ENCODE data around the gene CD22. TPM values are rescaled to one million over a fixed set of nuclear protein-coding genes. Genes with fewer than 3 reads are reported as not detected.

Gene CD22
- total RNA-seq, 2 experiments from 2014 or later: 2.0 to 2.6 TPM

DNA sequence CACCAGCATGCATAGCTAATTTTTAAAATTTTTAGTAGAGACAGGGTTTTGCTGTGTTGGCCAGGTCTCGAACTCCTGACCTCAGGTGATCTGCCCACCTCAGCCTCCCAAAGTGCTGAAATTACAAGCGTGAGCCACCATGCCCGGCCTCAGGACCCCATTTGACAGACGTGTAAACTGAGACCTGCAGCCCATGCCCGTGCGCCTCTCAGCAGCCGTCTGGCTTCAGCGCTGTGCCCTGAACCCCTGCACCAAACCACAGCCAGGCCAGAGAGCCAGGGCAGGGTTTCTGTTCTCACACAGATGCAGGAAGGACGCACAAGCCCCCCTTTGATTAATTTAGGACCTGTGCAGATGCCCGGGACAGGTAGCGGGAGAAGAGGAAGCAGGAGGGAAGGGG is 11.4 kb downstream of the CD22 start:
- H3K4me1 Mint-ChIP-seq (ENCODE audit: low read depth): no peaks in the 10 kb centered on the region
- DNase-seq: no peak
- H3K4me3 Mint-ChIP-seq: no peak overlapping the region
- CTCF ChIA-PET: interaction anchor here (1.0 kb wide), 1 partner anchor 170 kb away, joined by 3 read pairs; no protein-coding TSS in a partner anchor
- intact Hi-C loops (cut with micrococcal nuclease): no loop called here
- no peaks in the 10 kb centered on the region for H3K36me3 Mint-ChIP-seq (ENCODE audit: low read depth)
- H3K27ac Mint-ChIP-seq: no peak overlapping the region
- no peaks in the 10 kb centered on the region for H3K9me3 Mint-ChIP-seq
- H3K27me3 Mint-ChIP-seq (ENCODE audit: low read depth): no peaks in the 10 kb centered on the region

DNA sequence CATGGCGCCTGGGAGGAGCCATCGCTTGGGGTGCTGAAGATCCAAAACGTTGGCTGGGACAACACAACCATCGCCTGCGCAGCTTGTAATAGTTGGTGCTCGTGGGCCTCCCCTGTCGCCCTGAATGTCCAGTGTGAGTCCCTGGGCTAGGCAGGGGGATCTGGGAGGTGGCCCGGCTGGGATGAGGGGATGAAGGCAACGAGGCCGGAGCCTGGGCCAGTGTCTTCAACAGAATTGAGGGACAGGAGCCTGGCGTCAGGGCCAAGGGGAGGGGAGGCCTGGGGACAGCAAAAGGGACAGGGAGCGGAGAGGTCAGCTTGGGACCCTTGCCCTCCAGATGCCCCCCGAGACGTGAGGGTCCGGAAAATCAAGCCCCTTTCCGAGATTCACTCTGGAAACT is 12.0 kb downstream of the CD22 start:
- Mint-ChIP-seq H3K36me3 (ENCODE audit: low read depth) (no peaks in the 10 kb centered on the region), H3K27me3 (ENCODE audit: low read depth) (peaks cover 2% of the 10 kb centered on the region), H3K27ac (no peak overlapping the region), H3K9me3 (no peaks in the 10 kb centered on the region), H3K4me3 (no peak overlapping the region), H3K4me1 (ENCODE audit: low read depth) (peaks cover 4% of the 10 kb centered on the region)
- intact Hi-C loops (cut with micrococcal nuclease): no loop called here
- DNase-seq: no peak
- CTCF ChIA-PET: no interaction called here

DNA sequence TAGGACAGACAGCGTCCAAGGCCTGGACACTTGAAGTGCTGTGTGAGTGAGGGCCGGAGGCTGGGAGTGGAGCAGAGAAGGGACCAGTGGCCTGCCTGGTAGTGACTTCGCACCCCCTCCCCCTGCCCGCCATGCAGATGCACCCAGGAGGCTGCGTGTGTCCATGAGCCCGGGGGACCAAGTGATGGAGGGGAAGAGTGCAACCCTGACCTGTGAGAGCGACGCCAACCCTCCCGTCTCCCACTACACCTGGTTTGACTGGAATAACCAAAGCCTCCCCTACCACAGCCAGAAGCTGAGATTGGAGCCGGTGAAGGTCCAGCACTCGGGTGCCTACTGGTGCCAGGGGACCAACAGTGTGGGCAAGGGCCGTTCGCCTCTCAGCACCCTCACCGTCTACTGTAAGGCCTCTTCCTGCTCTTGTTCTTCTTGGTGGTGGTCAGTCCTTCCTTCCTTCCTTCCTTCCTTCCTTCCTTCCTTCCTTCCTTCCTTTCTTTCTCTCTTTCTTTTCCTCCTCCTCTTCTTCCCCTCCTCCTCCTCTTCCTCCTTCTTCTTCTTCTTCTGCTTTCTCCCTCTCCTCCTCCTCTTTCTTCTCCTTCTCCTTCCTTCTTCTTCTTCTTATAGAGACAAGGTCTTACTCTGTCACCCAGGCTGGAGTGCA is 12.7 kb downstream of the CD22 start:
- Mint-ChIP-seq H3K27ac (peak overlapping the region; percentile 43), H3K36me3 (ENCODE audit: low read depth) (no peaks in the 10 kb centered on the region), H3K4me1 (ENCODE audit: low read depth) (peaks cover 11% of the 10 kb centered on the region), H3K9me3 (no peaks in the 10 kb centered on the region), H3K27me3 (ENCODE audit: low read depth) (peaks cover 2% of the 10 kb centered on the region), H3K4me3 (no peak overlapping the region)
- intact Hi-C loops (cut with micrococcal nuclease): no loop called here
- CTCF ChIA-PET: no interaction called here
- no peak for DNase-seq

DNA sequence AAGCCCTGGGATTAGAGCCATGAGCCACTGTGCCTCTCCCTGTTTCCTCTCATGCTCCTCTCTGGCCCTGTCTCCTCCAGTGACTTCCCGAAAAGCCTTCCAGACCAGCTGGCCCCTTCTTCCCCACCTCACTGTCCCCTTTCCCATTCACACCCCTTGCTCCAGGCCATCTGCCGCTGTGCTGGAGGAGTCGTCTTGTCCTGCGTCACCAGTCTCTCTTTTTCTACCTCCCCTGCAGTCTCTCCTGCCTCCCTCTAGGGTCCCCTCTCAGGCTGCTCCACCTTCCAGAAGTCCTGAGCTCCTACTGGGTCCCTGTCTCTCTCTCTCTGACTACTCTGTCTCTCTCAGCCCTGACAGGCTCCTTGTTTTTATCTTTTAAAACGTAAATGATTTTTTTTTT is 13.4 kb downstream of the CD22 start:
- no peak overlapping the region for H3K4me3 Mint-ChIP-seq
- intact Hi-C loops (cut with micrococcal nuclease): no loop called here
- peaks cover 2% of the 10 kb centered on the region for H3K27me3 Mint-ChIP-seq (ENCODE audit: low read depth)
- no peaks in the 10 kb centered on the region for H3K36me3 Mint-ChIP-seq (ENCODE audit: low read depth)
- no peaks in the 10 kb centered on the region for H3K9me3 Mint-ChIP-seq
- DNase-seq: no peak
- no peak overlapping the region for H3K27ac Mint-ChIP-seq
- peaks cover 18% of the 10 kb centered on the region for H3K4me1 Mint-ChIP-seq (ENCODE audit: low read depth)
- CTCF ChIA-PET: interaction anchor here (0.7 kb wide), 1 partner anchor 466 kb away, joined by 3 read pairs; no protein-coding TSS in a partner anchor

DNA sequence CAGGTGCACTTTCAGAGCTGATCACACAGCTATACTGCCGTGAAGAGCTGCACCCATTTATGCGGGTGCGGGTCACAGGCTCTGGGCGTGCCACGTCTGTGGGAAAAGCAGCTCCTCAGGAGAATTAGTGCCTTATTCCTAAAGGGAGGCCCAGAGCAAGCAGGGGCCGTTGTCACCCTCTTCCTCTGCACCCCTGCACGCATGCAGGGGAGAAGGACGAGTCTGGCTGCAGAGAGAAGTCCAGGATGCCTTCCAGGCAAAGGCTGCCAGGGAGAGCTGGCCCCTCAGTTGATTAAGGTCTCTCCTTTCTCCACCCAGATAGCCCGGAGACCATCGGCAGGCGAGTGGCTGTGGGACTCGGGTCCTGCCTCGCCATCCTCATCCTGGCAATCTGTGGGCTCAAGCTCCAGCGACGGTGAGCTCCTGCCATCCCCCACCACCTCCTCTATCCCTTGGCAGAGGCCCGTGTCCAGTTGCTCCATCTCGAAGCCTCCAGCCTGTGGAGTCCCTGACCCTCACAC is 15.6 kb downstream of the CD22 start:
- Mint-ChIP-seq H3K27me3 (ENCODE audit: low read depth) (peaks cover 2% of the 10 kb centered on the region), H3K9me3 (no peaks in the 10 kb centered on the region), H3K4me3 (no peak overlapping the region), H3K27ac (no peak overlapping the region), H3K4me1 (ENCODE audit: low read depth) (peaks cover 32% of the 10 kb centered on the region), H3K36me3 (ENCODE audit: low read depth) (no peaks in the 10 kb centered on the region)
- no peak for DNase-seq
- CTCF ChIA-PET: interaction anchor here (1.8 kb wide), 1 partner anchor 12 kb away, joined by 8 read pairs; no protein-coding TSS in a partner anchor
- intact Hi-C loops (cut with micrococcal nuclease): no loop called here

DNA sequence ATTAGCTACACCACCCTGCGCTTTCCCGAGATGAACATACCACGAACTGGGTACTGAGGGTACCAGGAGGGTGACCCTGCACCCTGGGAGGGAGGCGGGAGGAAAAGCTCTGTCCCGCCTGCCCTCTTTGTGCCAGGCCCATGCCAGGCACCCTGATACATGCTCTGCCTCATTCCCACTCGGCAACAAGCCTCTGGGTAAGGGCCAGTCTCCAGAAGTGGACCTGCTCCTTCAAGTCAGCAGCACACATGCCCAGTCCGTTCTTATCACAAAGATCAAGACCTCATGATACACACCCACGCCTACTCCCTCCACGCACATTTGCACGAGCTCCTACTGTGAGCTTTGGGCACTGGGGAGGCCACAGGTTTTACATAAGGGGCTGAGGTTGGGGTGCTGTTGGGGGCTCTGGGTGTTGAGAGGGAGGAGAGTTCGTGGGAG is 16.7 kb downstream of the CD22 start:
- no peak for DNase-seq
- peak overlapping the region; percentile 20 for H3K4me3 Mint-ChIP-seq
- intact Hi-C loops (cut with micrococcal nuclease): loop anchor here (2.0 kb wide), 2 partner anchors 39 to 97 kb away; partner anchors contain the start of gene LSR
- peaks cover 32% of the 10 kb centered on the region for H3K4me1 Mint-ChIP-seq (ENCODE audit: low read depth)
- H3K27me3 Mint-ChIP-seq (ENCODE audit: low read depth): peaks cover 2% of the 10 kb centered on the region
- CTCF ChIA-PET: interaction anchor here (1.0 to 1.8 kb wide), 2 partner anchors 13 to 123 kb away, joined by 3 to 8 read pairs; no protein-coding TSS in a partner anchor
- H3K9me3 Mint-ChIP-seq: no peaks in the 10 kb centered on the region
- H3K27ac Mint-ChIP-seq: peak overlapping the region; percentile 98
- no peaks in the 10 kb centered on the region for H3K36me3 Mint-ChIP-seq (ENCODE audit: low read depth)

DNA sequence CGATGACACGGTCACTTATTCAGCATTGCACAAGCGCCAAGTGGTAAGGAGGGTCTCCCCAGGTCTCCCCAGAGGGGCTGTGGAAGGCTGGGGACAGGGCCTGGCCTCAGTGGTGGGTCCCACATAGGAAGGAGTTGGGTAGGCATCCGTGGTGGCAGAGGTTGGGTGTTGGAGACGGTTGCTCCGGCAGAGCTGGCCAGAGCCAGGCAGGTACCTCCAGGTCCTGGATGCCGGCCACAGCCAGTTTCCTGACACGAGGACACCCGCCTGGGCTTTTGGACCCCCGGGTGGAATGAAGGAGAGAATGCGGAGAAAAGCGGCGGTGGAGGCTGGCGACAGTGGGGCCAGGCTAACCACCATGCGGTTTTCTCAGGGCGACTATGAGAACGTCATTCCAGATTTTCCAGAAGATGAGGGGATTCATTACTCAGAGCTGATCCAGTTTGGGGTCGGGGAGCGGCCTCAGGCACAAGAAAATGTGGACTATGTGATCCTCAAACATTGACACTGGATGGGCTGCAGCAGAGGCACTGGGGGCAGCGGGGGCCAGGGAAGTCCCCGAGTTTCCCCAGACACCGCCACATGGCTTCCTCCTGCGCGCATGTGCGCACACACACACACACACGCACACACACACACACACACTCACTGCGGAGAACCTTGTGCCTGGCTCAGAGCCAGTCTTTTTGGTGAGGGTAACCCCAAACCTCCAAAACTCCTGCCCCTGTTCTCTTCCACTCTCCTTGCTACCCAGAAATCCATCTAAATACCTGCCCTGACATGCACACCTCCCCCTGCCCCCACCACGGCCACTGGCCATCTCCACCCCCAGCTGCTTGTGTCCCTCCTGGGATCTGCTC is 17.4 kb downstream of the CD22 start:
- Mint-ChIP-seq H3K36me3 (ENCODE audit: low read depth) (no peaks in the 10 kb centered on the region), H3K27me3 (ENCODE audit: low read depth) (peaks cover 2% of the 10 kb centered on the region), H3K4me3 (peak overlapping the region; percentile 46), H3K4me1 (ENCODE audit: low read depth) (peaks cover 32% of the 10 kb centered on the region), H3K27ac (peak overlapping the region; percentile 98), H3K9me3 (no peaks in the 10 kb centered on the region)
- DNase-seq: peak; percentile 87
- intact Hi-C loops (cut with micrococcal nuclease): loop anchor here (1.0 to 2.0 kb wide), 7 partner anchors 13 to 365 kb away; partner anchors contain the start of gene LSR
- CTCF ChIA-PET: interaction anchor here (1.0 to 1.3 kb wide), 2 partner anchors 122 to 149 kb away, joined by 3 to 6 read pairs; no protein-coding TSS in a partner anchor

DNA sequence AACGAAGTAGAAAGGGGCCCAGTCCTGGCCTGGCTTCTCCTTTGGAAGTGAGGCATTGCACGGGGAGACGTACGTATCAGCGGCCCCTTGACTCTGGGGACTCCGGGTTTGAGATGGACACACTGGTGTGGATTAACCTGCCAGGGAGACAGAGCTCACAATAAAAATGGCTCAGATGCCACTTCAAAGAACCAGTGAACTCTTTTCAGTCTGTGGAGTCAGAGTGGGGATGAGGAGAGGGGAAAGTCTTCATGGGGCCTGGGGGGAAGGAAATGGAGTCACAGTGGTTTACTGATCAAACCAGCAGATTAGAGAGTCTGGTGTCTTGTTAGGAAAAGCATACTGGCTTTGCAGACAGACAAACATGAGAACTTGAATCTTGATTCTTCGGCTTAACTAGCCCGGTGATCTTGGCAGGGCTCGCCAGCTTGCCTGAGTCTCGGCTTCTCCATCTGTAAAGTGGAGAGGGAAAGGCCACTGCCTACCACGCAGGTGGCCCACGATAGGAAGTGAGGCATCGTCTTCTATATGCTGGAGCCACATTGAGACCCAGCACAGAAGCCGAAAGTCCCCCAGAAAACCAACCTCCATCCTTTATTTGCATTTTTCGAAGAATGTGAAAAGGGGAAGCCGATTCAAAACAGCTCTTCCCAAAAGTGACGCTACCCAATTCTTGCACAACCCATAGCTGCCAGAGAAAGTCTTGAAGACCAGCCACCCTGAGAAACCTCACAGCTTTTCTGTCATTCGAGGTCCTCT is 18.4 kb downstream of the CD22 start, which contains the start of gene FFAR1:
TSS of gene FFAR1 (plus strand) at position 732 of the 759 bp plus-strand sequence. CDS start 3,650 bp downstream, outside the sequence.
- peaks cover 32% of the 10 kb centered on the region for H3K4me1 Mint-ChIP-seq (ENCODE audit: low read depth)
- CTCF ChIA-PET: interaction anchor here (0.6 to 1.5 kb wide), 5 partner anchors 10 to 157 kb away, joined by 3 to 8 read pairs (median 5); no protein-coding TSS in a partner anchor
- H3K4me3 Mint-ChIP-seq: peak within 1 kb of the TSS; percentile 46
- no peaks in the 10 kb centered on the region for H3K9me3 Mint-ChIP-seq
- no peaks in the 10 kb centered on the region for H3K36me3 Mint-ChIP-seq (ENCODE audit: low read depth)
- peaks cover 2% of the 10 kb centered on the region for H3K27me3 Mint-ChIP-seq (ENCODE audit: low read depth)
- DNase-seq: peak; percentile 91
- H3K27ac Mint-ChIP-seq: peak within 1 kb of the TSS; percentile 98
- intact Hi-C loops (cut with micrococcal nuclease): loop anchor here (1.0 to 2.0 kb wide), 7 partner anchors 14 to 364 kb away; partner anchors contain the start of gene LSR

DNA sequence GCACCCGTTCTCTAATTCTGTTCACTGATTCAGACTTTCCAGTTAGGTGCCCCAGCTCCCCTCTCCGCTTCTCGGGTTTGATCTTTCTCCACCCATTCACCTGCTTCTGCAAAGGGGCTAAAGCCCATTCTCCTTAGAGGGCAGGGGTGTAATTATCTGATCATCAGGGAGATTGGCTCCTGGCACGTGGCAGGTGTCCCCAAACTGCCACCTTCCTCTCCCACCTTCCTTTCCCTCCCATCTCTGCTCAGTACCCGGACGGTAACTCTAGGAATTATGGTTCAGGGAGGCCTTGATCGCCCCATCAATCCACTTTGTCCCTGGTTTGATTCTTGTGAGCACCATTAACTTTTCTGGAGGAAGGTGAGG is 18.9 kb downstream of the CD22 start:
- Mint-ChIP-seq H3K9me3 (no peaks in the 10 kb centered on the region), H3K36me3 (ENCODE audit: low read depth) (no peaks in the 10 kb centered on the region), H3K27ac (peak overlapping the region; percentile 98), H3K4me3 (peak overlapping the region; percentile 46), H3K4me1 (ENCODE audit: low read depth) (peaks cover 36% of the 10 kb centered on the region), H3K27me3 (ENCODE audit: low read depth) (peaks cover 2% of the 10 kb centered on the region)
- CTCF ChIA-PET: interaction anchor here (0.6 to 1.5 kb wide), 4 partner anchors 10 to 156 kb away, joined by 4 to 8 read pairs (median 6); no protein-coding TSS in a partner anchor
- no peak for DNase-seq
- intact Hi-C loops (cut with micrococcal nuclease): loop anchor here (1.0 to 2.0 kb wide), 7 partner anchors 15 to 363 kb away; partner anchors contain the start of gene LSR

DNA sequence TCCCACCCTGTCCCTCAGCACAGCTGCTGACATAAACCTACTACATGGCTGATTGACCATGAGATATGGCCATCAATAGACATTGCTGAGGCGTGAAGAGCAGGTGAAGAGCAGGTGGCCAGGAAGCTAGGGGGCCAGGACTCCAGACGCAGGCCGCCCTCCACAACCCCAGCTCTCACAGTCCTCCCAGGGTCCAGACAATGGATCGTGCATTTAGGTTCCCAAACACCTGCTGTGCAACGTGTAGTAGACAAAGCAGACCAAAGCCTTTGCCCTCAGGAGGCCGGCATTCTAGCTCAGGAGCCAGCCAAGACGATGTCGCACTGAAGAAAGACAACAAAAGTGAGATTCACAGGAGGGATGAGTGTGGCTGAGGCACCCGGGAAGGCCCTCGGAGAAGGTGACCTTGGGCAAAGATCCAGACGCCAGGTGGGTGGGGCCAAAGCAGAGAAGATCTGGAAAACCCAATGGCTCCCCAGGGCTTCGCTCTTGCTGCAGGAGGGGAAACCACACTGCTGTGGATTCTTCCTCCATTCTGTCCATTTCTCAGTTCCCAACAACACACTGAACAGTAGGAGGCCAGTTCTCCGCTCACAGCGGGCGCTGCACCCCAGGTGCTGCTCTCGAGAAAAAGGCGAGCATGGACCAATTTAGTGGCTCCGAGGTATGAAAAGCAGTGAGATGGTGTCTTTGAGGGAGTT is 20.1 kb downstream of the CD22 start:
- peaks cover 2% of the 10 kb centered on the region for H3K27me3 Mint-ChIP-seq (ENCODE audit: low read depth)
- no peaks in the 10 kb centered on the region for H3K9me3 Mint-ChIP-seq
- DNase-seq: no peak
- CTCF ChIA-PET: interaction anchor here (0.7 to 1.6 kb wide), 2 partner anchors 146 to 199 kb away, joined by 3 to 8 read pairs; no protein-coding TSS in a partner anchor
- H3K4me1 Mint-ChIP-seq (ENCODE audit: low read depth): peaks cover 38% of the 10 kb centered on the region
- H3K27ac Mint-ChIP-seq: peak overlapping the region; percentile 9
- H3K36me3 Mint-ChIP-seq (ENCODE audit: low read depth): no peaks in the 10 kb centered on the region
- no peak overlapping the region for H3K4me3 Mint-ChIP-seq
- intact Hi-C loops (cut with micrococcal nuclease): no loop called here
